Measurements from ENCODE around the gene NUP205.

Gene NUP205

GRCh38 chr7:135597181-135597925 lies 39.6 kb downstream of the NUP205 start:
- no peak for TF ChIP-seq CTCF (IDR thresholded peaks at IDR 0.05; ENCODE audit: low read depth, low read length)
- no peak for DNase-seq (ENCODE audit: extremely low read depth, low read depth)

GRCh38 chr7:135597926-135598305 lies 40.2 kb downstream of the NUP205 start:
- TF ChIP-seq CTCF (IDR thresholded peaks at IDR 0.05; ENCODE audit: low read depth, low read length) = no peak

GRCh38 chr7:135599471-135599870 lies 41.8 kb downstream of the NUP205 start:
- no peak for DNase-seq (ENCODE audit: extremely low read depth, low read depth)
- TF ChIP-seq CTCF (IDR thresholded peaks at IDR 0.05; ENCODE audit: low read depth, low read length) = no peak

More at GRCh38 chr7:135597926-135598305, 40.2 kb downstream of the NUP205 start:
- no peak for DNase-seq (ENCODE audit: extremely low read depth, low read depth)

- DNase-seq (ENCODE audit: extremely low read depth, low read depth) = no peak
- TF ChIP-seq CTCF (IDR thresholded peaks at IDR 0.05; ENCODE audit: low read depth, low read length) = no peak
Observed at GRCh38 chr7:135600226-135600625, 42.5 kb downstream of the NUP205 start.

- no peak for DNase-seq (ENCODE audit: extremely low read depth, low read depth)
- TF ChIP-seq CTCF (IDR thresholded peaks at IDR 0.05; ENCODE audit: low read depth, low read length) = no peak
Observed at GRCh38 chr7:135601182-135601581, 43.5 kb downstream of the NUP205 start.

- no peak for TF ChIP-seq CTCF (IDR thresholded peaks at IDR 0.05; ENCODE audit: low read depth, low read length)
- no peak for DNase-seq (ENCODE audit: extremely low read depth, low read depth)
Observed at GRCh38 chr7:135602304-135602703, 44.6 kb downstream of the NUP205 start.

GRCh38 chr7:135616136-135616535 lies 58.4 kb downstream of the NUP205 start:
- TF ChIP-seq CTCF (IDR thresholded peaks at IDR 0.05; ENCODE audit: low read depth, low read length) = no peak
- no peak for DNase-seq (ENCODE audit: extremely low read depth, low read depth)
